Stimulated activated CD4-positive, alpha-beta T cell treated with anti-CD3 and anti-CD28 coated beads, Interleukin-12 subunit alpha, Interleukin-12 subunit beta, amount 100 ng/mL, for 24 hours (primary cell): ENCODE data around the gene TRUB1.
"Not testable (repeated sequence)": the region's sequence is repeated elsewhere in the genome, so short reads cannot be mapped to it uniquely, and the experiment has no call there.

ENCODE experiments used
- DNase-seq, 2 experiments: peaks; one replicate each; pipeline ENCODE4 v3.0.0-alpha.2; 2020; ENCODE audit warnings: low read depth in 2 of 2

TRUB1 gene

GRCh38 chr10:114937962-114938855, at the start of gene TRUB1:
Gene TRUB1 (plus strand): TSS chr10:114938195. CDS start chr10:114938254, 59 bp downstream.
- peak; percentile 81 to 85 for DNase-seq

GRCh38 chr10:114893251-114893650, 44.7 kb upstream of the TRUB1 start:
- DNase-seq: no peak

- DNase-seq: no peak
These were observed 43.1 kb upstream of the TRUB1 start for GRCh38 chr10:114894911-114895310.

GRCh38 chr10:114897011-114897410, 41.0 kb upstream of the TRUB1 start:
- DNase-seq: not testable (repeated sequence)

- no peak for DNase-seq
These were observed 40.4 kb upstream of the TRUB1 start for GRCh38 chr10:114897593-114897992.

GRCh38 chr10:114899982-114900381, 38.0 kb upstream of the TRUB1 start:
- no peak for DNase-seq

- DNase-seq: no peak
These were observed 37.3 kb upstream of the TRUB1 start for GRCh38 chr10:114900658-114901057.

- no peak for DNase-seq
These were observed 35.8 kb upstream of the TRUB1 start for GRCh38 chr10:114902151-114902550.

GRCh38 chr10:114905450-114905849, 32.5 kb upstream of the TRUB1 start:
- DNase-seq: no peak

- DNase-seq: no peak
These were observed 31.0 kb upstream of the TRUB1 start for GRCh38 chr10:114906981-114907380.

GRCh38 chr10:114908896-114909295, 29.1 kb upstream of the TRUB1 start:
- DNase-seq: no peak

- no peak for DNase-seq
These were observed 26.8 kb upstream of the TRUB1 start for GRCh38 chr10:114911052-114911711.

- no peak for DNase-seq
These were observed 26.1 kb upstream of the TRUB1 start for GRCh38 chr10:114911801-114912469.

- no peak for DNase-seq
These were observed 25.5 kb upstream of the TRUB1 start for GRCh38 chr10:114912470-114912859.

GRCh38 chr10:114914560-114914959, 23.4 kb upstream of the TRUB1 start:
- no peak for DNase-seq

- DNase-seq: no peak
These were observed 22.7 kb upstream of the TRUB1 start for GRCh38 chr10:114915294-114915693.

GRCh38 chr10:114916653-114917052, 21.3 kb upstream of the TRUB1 start:
- DNase-seq: no peak

GRCh38 chr10:114917459-114917858, 20.5 kb upstream of the TRUB1 start:
- no peak for DNase-seq

- no peak for DNase-seq
These were observed 19.9 kb upstream of the TRUB1 start for GRCh38 chr10:114917927-114918672.

- no peak for DNase-seq
These were observed 17.5 kb upstream of the TRUB1 start for GRCh38 chr10:114920459-114920858.

- no peak for DNase-seq
These were observed 16.0 kb upstream of the TRUB1 start for GRCh38 chr10:114922003-114922402.

GRCh38 chr10:114923551-114923950, 14.4 kb upstream of the TRUB1 start:
- DNase-seq: no peak
